Measurements from ENCODE around the gene MBD3.
A peak's percentile ranks its signal among the peaks of the same experiment; 100 is the strongest.
"Not testable (repeated sequence)": the region's sequence is repeated elsewhere in the genome, so short reads cannot be mapped to it uniquely, and the experiment has no call there.

Gene MBD3

GRCh38 chr19:1568320-1569019 is 24.2 kb downstream of the MBD3 start, which contains the start of gene MEX3D:
Gene MEX3D, minus strand, starts transcription at chr19:1568325. Its CDS starts 267 bp downstream, at chr19:1568058.
- DNase-seq = peak; percentile 79

DNA sequence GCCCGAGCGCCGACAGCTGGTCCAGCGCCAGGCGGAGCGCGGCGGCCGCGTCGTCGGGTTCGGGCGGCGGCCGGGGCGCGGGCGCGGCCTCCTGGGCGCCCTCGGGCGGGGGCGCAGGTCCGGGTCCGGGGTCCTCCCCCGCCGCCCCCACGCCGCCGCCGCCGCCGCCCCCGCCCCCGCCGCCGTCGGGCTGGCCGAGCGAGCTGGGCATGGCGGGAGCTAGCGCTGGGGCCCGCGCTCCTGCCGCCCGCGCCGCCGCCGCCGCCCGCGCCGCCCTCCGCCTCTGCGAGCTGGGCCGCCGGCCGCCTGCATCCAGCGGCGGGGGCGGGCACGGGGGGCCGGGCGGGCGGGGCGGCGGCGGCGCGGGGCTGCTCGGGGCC is 24.8 kb downstream of the MBD3 start:
- DNase-seq = no peak

DNA sequence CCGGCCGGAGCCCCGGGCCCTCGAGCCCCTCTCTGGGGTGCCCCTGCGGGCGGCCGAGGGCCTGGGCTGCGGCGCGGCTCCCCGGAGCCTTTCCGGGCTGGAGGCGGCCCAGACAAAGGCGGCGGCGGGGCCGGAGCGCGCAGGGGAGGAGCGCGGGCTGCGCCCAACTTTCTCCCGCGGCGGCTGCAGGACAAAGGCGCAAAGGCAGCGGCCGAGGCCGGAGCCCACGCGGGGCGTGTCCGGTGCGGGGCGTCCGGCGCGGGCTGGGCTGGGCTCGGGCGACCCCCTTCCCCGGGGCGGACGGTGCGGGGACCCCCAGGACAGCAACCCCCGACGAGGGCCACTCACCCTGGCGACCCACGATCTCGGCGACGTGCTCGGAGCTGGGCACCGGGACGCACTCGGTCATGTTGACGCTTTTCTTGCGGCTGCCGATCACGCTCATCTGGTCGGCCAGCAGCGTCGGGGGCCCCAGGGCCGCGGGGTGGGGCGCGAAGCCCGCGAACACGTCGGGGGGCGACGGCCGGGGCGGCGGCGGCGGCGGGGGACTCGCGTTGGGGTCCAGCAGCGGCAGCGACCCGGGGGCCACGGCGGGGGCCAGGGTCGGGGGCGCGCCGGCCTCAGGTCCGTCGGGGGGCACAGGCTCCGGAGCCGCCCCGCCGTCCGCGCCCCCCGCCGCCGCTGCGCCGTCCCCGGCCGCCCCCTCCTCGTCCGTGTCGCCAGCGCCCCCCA is 25.4 kb downstream of the MBD3 start:
- no peak for DNase-seq

DNA sequence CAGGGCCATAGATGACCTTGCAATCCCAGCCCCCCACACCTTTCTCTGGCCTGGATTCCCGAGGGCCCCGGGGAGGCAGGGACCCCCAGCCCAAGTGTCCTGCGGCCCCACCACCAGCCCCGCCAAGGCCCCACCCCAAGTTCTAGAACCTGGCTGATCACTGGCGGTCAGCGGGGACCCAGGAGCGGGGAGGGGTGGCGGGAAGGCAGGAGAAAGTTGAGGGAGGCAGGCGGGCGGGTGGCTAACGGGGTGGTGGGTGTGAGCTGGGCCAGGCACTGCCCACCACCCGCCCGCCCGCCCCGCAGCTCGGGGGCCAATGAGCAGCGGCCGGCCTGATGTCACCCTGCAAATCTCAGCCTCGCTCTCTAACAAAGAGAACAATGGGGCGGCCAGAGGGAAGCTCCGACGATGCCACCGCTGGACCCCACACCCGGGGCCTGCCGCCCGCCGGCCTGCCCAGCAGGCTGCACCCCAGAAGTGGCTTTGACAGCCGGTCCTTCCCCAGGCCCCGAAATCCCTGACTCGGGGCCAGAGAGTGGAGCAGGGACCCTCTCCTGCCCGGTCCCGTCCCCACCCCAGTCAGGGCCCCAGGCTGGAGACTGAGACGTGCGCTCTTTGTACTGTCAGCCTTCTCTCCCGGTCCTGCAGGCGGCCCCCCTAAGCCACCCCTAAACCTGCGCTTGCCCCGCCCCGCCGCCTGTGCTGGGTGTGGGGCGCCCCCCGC is 26.1 kb downstream of the MBD3 start:
- no peak for DNase-seq

DNA sequence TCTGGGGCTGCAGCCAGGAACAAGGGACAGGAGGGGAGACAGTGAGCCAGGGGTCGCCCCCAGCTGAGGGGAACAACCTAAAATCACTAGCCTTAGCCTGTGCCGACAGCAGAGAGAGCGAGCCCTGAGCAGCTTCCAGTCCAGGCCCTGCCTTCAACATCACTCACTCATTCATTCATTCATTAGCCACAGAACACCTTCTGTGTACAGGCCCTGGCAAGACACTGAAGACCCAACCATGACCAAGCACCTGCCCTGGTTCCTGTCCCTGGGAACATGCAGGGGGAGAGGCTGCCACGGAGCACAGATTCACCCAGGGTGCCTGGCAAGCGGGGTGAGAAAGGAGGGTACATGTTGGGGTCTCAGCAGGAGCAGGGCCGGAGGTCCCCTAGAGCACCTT is 29.4 kb downstream of the MBD3 start:
- DNase-seq = no peak

GRCh38 chr19:1561236-1561842 is 31.3 kb downstream of the MBD3 start:
- DNase-seq = no peak

DNA sequence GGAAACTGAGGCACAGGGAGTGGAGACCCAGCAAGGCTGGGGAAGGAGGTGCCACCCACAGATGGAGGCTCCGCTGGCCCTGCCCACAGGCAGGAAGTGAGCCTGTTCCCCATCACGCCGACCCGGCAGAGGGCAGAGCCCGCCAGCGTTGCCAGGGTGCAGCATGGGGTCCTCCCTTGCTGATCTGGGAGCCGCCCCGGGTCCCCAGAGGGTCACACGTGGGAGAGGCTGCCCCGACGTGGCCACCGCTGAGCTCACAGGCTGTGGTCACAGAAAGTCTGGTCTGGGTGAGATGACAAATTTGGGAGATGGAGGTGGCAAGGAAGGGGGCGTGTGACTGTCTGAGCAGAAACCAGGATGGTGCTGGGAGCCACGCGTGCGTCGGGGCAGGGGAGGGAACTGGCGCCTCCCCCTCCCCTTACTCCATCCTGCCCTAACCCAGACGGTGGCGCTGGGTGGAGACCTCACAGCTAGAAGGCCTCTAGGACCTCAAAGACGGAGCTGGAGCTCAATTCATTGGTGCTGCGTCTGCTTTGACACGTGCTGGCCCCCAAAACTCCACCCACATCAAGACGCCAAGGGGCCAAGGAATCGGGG is 32.3 kb downstream of the MBD3 start:
- no peak for DNase-seq

DNA sequence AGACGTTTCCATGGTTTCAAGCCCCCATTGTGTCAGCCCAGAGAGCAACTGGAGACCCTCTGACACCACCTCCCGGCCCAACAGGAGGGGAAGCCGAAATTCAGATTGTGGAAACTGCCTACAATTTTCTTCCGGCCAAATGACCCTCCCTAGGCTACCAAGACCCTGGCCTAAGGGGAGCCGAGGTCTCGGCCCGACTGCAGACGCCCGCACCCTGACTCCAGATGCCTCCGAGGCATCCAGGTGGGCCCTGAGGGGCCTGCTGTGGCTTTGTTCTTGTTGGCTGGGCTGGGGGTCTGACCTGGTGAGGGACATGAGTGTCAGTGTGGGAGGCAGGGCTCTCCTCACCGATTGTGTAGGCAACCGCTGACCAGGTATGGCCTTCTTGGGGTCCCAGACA is 34.1 kb downstream of the MBD3 start:
- no peak for DNase-seq

GRCh38 chr19:1556390-1557070 is 36.1 kb downstream of the MBD3 start:
- no peak for DNase-seq

DNA sequence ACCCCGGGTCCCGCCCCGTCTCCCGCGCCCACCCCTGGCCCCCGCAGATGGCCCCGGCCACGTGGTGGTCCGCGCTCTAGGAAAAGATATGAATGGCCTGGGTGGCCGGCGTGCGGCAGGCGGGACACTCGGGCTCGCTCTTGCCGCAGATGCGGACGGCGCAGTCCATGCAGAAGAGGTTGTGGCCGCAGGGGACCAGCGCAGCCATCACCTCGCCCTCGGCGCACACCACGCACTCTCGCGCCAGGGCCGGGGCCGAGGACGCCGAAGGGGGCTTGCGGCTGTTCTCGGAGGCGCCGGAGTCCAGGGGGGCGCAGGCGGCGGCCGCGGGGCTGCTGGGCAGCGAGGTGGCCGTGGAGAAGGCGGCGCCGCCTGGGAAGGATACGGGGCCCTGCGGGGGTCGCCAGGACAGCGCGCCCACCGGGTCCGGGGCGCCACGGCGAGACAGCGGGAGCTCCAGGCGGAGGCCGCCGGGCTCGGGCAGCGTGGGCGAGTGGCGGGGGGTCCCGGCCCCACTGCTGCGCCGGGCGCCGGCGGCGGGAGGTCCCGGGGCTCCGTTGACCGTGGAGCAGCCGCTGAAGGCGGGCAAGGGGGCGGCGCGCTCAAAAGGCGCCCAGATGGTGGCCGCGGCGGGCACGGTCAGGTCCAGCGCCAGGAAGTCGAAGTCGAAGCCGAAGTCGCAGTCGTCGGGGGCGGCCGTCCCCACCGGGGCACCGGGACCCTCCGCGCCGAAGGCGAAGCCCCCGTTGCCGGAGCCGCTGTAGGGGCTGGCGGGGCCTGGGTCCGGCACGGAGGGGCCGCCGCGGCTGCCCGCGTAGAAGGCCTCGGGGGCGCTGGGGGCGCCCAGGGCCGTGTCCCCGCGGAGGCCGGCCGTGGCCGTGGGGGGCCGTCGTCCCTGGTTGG is 36.9 kb downstream of the MBD3 start:
- DNase-seq = no peak

DNA sequence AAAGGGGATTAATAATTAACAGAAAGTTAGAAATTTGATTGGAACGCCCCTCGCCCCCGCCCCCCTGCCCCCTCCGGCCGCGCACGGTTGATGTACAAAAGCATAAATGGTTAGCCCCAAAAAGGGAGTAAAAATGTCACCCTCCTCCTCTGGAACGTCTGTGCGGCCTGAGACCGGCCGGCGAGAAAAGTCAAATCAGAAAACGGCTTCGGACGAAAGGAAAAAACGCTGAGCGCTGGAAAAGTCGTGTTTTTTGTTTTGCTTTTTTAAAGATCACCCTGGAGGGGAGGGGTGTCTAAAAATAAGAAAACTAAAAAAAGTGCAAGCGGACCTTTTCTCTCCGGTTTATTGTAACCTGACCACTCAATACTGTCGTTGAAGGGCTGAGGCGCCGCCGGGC is 37.7 kb downstream of the MBD3 start:
- no peak for DNase-seq

- no peak for DNase-seq
Observed at GRCh38 chr19:1553415-1553814, 39.2 kb downstream of the MBD3 start.

- no peak for DNase-seq
Observed at GRCh38 chr19:1551068-1552040, 41.3 kb downstream of the MBD3 start.

DNA sequence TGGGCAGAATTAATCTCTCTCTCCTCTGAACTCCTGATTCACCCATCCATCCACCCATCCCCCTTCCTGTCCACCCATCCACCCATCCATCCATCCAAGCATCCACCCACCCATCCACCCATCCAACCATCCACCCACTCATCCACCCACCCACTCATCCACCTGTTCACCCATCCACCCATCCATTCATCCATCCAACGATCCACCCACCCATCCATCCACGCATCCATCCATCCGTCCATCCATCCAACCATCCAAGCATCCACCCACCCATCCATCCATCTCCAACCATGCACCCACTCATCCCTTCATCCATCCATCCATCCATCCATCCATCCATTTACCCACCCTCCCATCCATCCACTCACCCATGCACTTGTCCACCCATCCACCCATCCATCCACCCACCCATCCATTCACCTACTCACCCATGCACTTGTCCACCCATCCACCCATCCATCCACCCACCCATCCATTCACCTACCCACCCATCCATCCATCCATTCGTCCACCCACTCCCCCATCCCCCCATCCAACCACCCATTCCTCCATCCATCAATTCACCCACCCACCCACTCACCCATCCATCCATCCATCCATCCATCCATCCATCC is 43.2 kb downstream of the MBD3 start:
- no peak for DNase-seq

- no peak for DNase-seq
Observed at GRCh38 chr19:1540365-1540925, 52.2 kb downstream of the MBD3 start.

- DNase-seq = not testable (repeated sequence)
Observed at GRCh38 chr19:1539749-1540148, 52.9 kb downstream of the MBD3 start.

- no peak for DNase-seq
Observed at GRCh38 chr19:1538978-1539377, 53.7 kb downstream of the MBD3 start.

DNA sequence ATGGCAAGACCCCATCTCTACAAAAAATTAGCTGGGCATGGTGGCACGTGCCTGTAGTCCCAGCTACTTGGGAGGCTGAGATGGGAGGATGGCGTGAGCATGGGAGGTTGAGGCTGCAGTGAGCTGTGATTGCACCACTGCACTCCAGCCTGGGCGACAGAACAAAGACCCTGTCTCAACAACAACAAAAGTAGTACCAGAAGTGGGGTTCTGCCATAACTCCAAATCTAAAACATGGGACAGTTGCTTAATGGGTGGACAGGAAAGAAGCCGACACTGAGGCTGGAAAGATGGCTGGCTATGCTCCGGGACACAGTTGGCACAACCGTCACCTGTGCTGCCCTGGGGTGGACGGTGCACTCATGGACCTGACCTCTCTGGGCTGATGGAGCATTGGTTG is 57.0 kb downstream of the MBD3 start:
- DNase-seq = not testable (repeated sequence)

GRCh38 chr19:1534972-1535371 is 57.7 kb downstream of the MBD3 start:
- no peak for DNase-seq
